ENCODE measurements around the gene HADHB.

The HADHB gene

GRCh38 chr2:26244309-26245230 lies at the start of gene HADHB, which contains the start of gene HADHA:
HADHB (plus strand) TSS chr2:26244939; CDS start chr2:26254255, 9,316 bp downstream.
HADHA (minus strand) TSS chr2:26244632; CDS start chr2:26244596, 36 bp downstream.
- peak; percentile 46 for DNase-seq (ENCODE audit: low read depth, low spot score)
- H3K27ac ChIP-seq = peak within 1 kb of the TSS; percentile 88

- DNase-seq (ENCODE audit: low read depth, low spot score) = no peak
- H3K27ac ChIP-seq = no peak overlapping the region
Observed at GRCh38 chr2:26195040-26195984, 49.4 kb upstream of the HADHB start.

- no peak for DNase-seq (ENCODE audit: low read depth, low spot score)
Observed at GRCh38 chr2:26196683-26197418, 47.9 kb upstream of the HADHB start.

GRCh38 chr2:26197516-26197915 lies 47.2 kb upstream of the HADHB start:
- H3K27ac ChIP-seq = no peak overlapping the region
- DNase-seq (ENCODE audit: low read depth, low spot score) = no peak

More at GRCh38 chr2:26196683-26197418, 47.9 kb upstream of the HADHB start:
- no peak overlapping the region for H3K27ac ChIP-seq

GRCh38 chr2:26202981-26203490 lies 41.7 kb upstream of the HADHB start:
- DNase-seq (ENCODE audit: low read depth, low spot score) = no peak
- no peak overlapping the region for H3K27ac ChIP-seq

- no peak overlapping the region for H3K27ac ChIP-seq
- DNase-seq (ENCODE audit: low read depth, low spot score) = no peak
Observed at GRCh38 chr2:26203906-26204305, 40.8 kb upstream of the HADHB start.

GRCh38 chr2:26212011-26212410 lies 32.7 kb upstream of the HADHB start:
- DNase-seq (ENCODE audit: low read depth, low spot score) = no peak

GRCh38 chr2:26214759-26215158 lies 30.0 kb upstream of the HADHB start:
- no peak for DNase-seq (ENCODE audit: low read depth, low spot score)
- no peak overlapping the region for H3K27ac ChIP-seq

More at GRCh38 chr2:26212011-26212410, 32.7 kb upstream of the HADHB start:
- no peak overlapping the region for H3K27ac ChIP-seq

GRCh38 chr2:26215833-26216232 lies 28.9 kb upstream of the HADHB start:
- no peak for DNase-seq (ENCODE audit: low read depth, low spot score)
- H3K27ac ChIP-seq = no peak overlapping the region

GRCh38 chr2:26216587-26216986 lies 28.2 kb upstream of the HADHB start:
- no peak overlapping the region for H3K27ac ChIP-seq
- no peak for DNase-seq (ENCODE audit: low read depth, low spot score)

GRCh38 chr2:26217720-26218119 lies 27.0 kb upstream of the HADHB start:
- no peak overlapping the region for H3K27ac ChIP-seq
- DNase-seq (ENCODE audit: low read depth, low spot score) = no peak

GRCh38 chr2:26223018-26223417 lies 21.7 kb upstream of the HADHB start:
- H3K27ac ChIP-seq = no peak overlapping the region
- no peak for DNase-seq (ENCODE audit: low read depth, low spot score)

GRCh38 chr2:26224095-26224494 lies 20.6 kb upstream of the HADHB start:
- DNase-seq (ENCODE audit: low read depth, low spot score) = no peak
- H3K27ac ChIP-seq = no peak overlapping the region

GRCh38 chr2:26229595-26229994 lies 15.1 kb upstream of the HADHB start:
- DNase-seq (ENCODE audit: low read depth, low spot score) = no peak
- no peak overlapping the region for H3K27ac ChIP-seq

GRCh38 chr2:26230806-26231205 lies 13.9 kb upstream of the HADHB start:
- DNase-seq (ENCODE audit: low read depth, low spot score) = no peak
- H3K27ac ChIP-seq = no peak overlapping the region

GRCh38 chr2:26235089-26235488 lies 9.7 kb upstream of the HADHB start:
- no peak overlapping the region for H3K27ac ChIP-seq
- DNase-seq (ENCODE audit: low read depth, low spot score) = no peak

GRCh38 chr2:26237868-26238267 lies 6.9 kb upstream of the HADHB start:
- no peak for DNase-seq (ENCODE audit: low read depth, low spot score)

GRCh38 chr2:26238311-26238958 lies 6.3 kb upstream of the HADHB start:
- no peak overlapping the region for H3K27ac ChIP-seq
- no peak for DNase-seq (ENCODE audit: low read depth, low spot score)

More at GRCh38 chr2:26237868-26238267, 6.9 kb upstream of the HADHB start:
- no peak overlapping the region for H3K27ac ChIP-seq

GRCh38 chr2:26241928-26242436 lies 2.8 kb upstream of the HADHB start:
- no peak for DNase-seq (ENCODE audit: low read depth, low spot score)
- no peak overlapping the region for H3K27ac ChIP-seq
